RKO (cell line): ENCODE data around the gene BCAS1.
A peak's percentile ranks its signal among the peaks of the same experiment; 100 is the strongest.

Source experiments
- DNase-seq: peaks from one replicate; pipeline ENCODE4 v3.0.0-alpha.2; 2016; ENCODE audit warnings: low spot score

Gene BCAS1

DNA sequence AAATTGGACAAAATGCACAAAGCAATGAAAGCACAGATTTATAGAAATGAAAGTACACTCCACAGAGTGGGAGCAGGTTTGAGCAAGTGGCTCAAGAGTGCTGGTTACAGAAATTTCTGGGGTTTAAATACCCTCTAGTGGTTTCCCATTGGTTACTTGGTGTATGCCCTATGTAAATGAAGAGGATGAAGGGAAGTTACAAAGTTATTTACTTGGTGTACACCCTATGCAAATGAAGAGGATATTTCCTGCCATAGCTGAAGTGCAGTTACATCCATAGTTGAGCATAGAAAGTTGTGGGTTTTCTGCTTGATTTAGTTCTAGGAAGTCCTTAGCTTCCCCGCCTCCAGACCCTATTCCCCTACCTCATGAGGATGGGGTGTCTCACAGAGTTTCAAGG is 22.7 kb downstream of the BCAS1 start:
- DNase-seq, result no peak

GRCh38 chr20:54047048-54047447 is 23.3 kb downstream of the BCAS1 start:
- DNase-seq, result no peak

- peak; percentile 34 for DNase-seq
Observed at GRCh38 chr20:54044156-54044555, 26.2 kb downstream of the BCAS1 start.

- DNase-seq, result peak; percentile 18
Observed at GRCh38 chr20:54043076-54043967, 27.1 kb downstream of the BCAS1 start.

- no peak for DNase-seq
Observed at GRCh38 chr20:54042021-54042420, 28.4 kb downstream of the BCAS1 start.

GRCh38 chr20:54041336-54041735 is 29.1 kb downstream of the BCAS1 start:
- DNase-seq, result no peak

DNA sequence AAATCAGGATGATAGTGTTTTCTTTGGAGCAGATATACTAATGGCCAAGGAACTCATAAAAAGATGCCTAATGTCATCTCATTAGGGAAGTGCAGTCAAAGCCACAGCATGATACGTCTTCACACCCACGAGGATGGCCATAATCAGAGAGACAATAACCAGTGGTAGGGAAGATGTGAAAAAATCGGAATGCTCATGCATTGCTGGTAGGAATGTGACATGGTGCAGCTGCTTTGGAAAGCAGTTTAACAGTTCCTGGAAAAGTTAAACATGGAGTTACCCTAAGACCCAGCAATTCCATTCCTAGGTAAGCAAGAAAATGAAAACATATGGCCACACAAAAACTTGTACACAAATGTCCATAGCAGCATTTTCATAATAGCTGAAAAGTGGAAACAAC is 29.9 kb downstream of the BCAS1 start:
- no peak for DNase-seq

GRCh38 chr20:54038961-54039360 is 31.4 kb downstream of the BCAS1 start:
- DNase-seq, result no peak

GRCh38 chr20:54037525-54037924 is 32.9 kb downstream of the BCAS1 start:
- DNase-seq, result no peak

GRCh38 chr20:54029643-54030042 is 40.8 kb downstream of the BCAS1 start:
- no peak for DNase-seq

DNA sequence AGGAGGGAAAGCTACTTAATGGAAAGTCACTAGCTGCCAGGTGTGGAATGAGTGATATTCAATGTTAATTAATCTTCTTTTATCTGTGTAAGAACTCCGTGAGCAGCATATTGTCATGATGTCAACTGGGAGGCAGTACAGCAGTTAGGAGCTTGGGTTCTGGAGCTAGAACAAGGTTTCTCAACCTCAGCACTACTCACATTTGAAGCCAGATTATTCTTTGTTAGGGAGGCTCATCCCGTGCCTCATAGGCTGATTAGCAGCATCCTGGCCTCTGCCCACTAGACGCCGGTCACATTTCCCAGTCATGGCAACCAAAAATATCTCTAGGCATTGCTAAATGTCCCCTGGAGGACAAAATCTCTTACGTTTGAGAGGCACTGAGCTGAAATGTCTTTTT is 41.2 kb downstream of the BCAS1 start:
- DNase-seq, result no peak

DNA sequence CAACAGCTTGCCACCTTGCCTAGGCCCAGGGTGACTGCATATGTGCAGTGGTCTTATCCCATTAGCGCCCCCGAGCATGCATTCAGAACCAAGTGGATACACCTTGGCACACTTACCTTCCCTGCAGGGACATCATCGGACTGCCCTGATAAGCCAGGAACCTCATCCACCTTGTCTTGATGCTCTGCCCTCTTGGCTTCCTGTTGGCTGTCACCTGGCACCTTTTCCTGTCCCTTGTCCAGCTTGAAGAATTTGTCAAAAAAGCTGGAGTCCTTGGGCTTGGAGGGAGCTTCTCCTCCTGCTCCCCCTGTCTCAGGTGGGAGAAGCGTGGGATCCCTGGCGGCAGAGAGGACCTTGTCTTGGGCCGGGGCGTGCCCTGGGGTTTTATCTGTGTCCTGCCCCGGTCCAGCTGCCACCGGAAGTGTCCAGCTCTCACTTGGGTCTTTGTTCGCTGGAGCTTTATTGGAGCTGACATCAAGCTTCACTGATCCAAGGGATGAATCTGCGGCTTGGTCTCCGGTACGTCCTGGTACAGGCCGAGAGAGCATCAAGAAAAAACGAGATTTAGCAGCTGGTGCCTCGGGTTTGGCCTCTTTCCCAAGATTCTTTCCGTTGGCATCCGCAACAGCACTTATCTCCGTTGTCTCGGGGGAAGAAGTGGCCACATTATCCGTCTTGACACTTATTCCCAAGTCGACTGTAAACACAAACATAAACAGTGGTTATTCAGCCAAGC is 42.0 kb downstream of the BCAS1 start:
- no peak for DNase-seq

DNA sequence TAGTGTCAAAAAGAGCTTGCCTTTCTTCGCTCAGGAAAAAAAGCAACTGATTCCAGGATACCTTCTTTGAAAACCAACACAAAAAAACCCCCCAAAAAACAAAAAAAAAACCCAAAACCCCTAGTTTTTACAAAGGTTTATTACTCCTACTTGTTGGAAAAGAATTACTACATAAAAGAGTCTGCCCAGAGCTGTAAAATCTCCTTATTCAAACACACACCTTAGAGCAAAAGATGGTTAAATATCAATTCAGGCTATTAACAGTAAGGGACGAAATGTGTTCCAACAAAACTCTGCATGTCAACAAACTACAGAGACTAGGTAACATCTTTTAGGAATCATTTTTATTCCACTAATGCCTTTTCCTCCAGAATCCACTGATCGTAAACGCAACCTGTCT is 42.7 kb downstream of the BCAS1 start:
- DNase-seq, result no peak

DNA sequence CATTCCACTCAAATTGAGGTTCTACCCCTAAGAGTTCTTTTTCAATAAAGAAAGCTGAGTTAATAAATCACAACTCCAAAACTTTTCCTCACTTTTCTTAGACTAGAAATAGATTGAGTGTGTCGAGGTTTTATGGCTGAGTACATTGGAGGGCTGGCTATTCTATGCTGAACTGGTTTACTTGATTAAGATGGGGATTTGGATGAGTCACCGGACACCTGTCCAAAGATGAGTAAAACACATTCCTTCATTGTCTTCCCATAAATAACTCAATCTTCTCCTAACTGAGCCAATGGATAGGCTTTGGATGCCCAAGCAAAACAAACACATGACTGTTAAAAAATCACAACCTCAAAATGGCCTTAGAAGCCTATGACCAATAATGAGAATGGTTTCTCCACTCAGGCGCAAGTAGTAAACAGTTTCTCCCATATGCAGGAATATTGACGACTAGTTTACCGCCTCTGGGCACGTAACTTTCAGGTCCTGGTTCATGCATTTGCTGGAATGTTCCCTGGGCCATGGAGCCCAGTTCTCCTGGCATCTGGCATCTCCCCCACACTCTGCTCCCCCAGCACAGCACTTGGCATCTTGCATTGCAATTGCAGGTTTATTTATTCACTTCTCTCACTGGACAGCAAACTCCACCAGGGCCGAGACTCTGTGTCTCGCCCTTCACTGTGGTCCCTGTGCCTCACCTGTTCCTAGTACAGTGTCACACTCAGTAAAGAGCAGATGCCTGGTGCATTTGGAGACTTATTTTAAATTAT is 43.9 kb downstream of the BCAS1 start:
- no peak for DNase-seq

- DNase-seq, result no peak
Observed at GRCh38 chr20:54025251-54025771, 45.1 kb downstream of the BCAS1 start.

- no peak for DNase-seq
Observed at GRCh38 chr20:54023406-54023805, 47.0 kb downstream of the BCAS1 start.

DNA sequence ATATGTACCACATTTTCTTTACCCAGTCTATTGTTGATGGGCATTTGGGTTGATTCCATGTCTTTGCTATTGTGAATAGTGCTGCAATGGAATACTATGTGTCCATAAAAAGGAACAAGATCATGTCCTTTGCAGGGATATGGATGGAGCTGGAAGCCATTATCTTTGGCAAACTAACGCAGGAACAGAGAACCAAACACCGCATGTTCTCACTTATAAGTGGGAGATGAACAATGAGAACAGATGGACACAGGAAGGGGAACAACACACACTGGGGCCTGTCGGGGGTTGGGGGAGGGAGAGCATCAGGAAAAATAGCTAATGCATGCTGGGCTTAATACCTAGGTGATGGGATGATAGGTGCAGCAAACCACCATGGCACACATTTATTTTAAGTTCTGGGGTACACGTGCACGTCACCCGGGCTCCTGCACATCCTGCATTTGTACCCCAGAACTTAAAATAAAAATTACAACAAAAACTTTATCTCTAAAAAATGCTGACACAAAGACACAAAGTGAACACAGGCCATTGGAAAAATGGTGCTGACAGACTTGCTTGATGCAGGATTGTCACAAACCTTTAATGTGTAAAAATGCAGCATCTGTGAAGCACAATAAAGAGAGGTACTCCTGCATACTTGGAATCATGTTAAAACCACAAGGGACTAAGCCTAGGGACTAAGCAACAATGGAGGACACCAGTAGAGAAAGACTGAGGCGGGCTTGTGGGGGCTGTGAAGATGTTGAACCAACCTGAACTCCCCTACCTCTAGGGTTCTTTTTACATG is 48.8 kb downstream of the BCAS1 start:
- no peak for DNase-seq

DNA sequence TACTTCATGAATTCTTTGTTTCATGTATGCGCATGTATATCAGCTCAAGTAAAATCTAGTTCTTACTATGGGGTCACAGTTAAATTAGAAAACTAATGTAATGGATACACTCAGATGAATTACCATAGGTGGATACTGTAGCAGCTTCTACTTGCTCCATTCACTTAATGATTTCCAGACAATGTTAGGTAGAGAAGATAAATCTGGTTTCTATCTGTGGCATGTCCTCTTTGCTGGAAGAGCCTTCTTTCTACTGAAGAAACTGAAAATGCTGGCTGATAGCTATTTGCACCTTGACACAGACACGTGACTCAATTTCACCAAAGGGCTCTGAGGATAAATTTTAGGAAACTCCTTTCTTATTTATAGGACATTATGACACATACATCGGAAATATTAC is 49.5 kb downstream of the BCAS1 start:
- no peak for DNase-seq

- DNase-seq, result no peak
Observed at GRCh38 chr20:54020348-54020747, 50.0 kb downstream of the BCAS1 start.

DNA sequence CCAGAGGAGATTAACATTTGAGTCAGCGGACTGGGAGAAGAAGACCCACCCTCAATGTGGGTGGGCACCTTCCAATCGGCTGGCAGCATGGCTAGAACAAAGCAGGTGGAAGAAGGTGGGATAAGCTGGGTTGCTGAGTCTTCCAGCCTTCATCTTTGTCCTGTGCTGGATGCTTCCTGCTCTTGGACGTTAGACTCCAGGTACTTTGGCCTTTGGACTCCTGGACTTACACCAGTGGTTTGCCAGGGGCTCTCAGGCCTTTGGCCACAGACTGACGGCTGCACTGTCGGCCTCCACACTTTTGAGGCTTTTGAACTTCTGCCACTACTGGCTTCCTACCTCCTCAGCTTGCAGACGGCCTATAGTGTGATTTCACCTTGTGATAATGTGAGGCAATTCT is 50.8 kb downstream of the BCAS1 start:
- DNase-seq, result no peak

- no peak for DNase-seq
Observed at GRCh38 chr20:54019127-54019526, 51.3 kb downstream of the BCAS1 start.

- DNase-seq, result no peak
Observed at GRCh38 chr20:54017846-54018245, 52.5 kb downstream of the BCAS1 start.
